Mesodermal cell (in vitro differentiated cells): ENCODE data around the gene NOVA2.

Source experiments
- H3K27ac ChIP-seq: 2 replicates; pipeline ENCODE4 v1.7.0; 2013; ENCODE audit warnings: mild to moderate bottlenecking, low read depth, low read length, moderate library complexity; ENCODE audit not compliant: severe bottlenecking
- H3K36me3 ChIP-seq: 2 replicates; pipeline ENCODE4 v1.7.1; 2013; ENCODE audit warnings: mild to moderate bottlenecking, low read length, moderate library complexity; ENCODE audit not compliant: control insufficient read depth, insufficient read depth
- H3K4me1 ChIP-seq: one replicate; pipeline ENCODE4 v1.7.1; 2013; ENCODE audit warnings: mild to moderate bottlenecking, low read length; ENCODE audit not compliant: insufficient read depth, control insufficient read depth, poor library complexity, severe bottlenecking
- H3K4me3 ChIP-seq: 2 replicates; pipeline ENCODE4 v1.7.0; 2013; ENCODE audit warnings: low read length, control low read depth, mild to moderate bottlenecking; ENCODE audit not compliant: insufficient read depth, poor library complexity, severe bottlenecking; ENCODE audit errors: extremely low read depth
- H3K9me3 ChIP-seq: 2 replicates; pipeline ENCODE4 v1.7.1; 2013; ENCODE audit warnings: mild to moderate bottlenecking, low read length, moderate library complexity; ENCODE audit not compliant: control insufficient read depth
- WGBS, 2 experiments: methylation state at CpG; one replicate each; pipeline ENCODE4 v1.1.5; 2013; ENCODE audit warnings: missing lambda C conversion rate in 2 of 2; ENCODE audit not compliant: insufficient coverage in 2 of 2; 5-methylcytosine and 5-hydroxymethylcytosine counted together

Gene NOVA2

DNA sequence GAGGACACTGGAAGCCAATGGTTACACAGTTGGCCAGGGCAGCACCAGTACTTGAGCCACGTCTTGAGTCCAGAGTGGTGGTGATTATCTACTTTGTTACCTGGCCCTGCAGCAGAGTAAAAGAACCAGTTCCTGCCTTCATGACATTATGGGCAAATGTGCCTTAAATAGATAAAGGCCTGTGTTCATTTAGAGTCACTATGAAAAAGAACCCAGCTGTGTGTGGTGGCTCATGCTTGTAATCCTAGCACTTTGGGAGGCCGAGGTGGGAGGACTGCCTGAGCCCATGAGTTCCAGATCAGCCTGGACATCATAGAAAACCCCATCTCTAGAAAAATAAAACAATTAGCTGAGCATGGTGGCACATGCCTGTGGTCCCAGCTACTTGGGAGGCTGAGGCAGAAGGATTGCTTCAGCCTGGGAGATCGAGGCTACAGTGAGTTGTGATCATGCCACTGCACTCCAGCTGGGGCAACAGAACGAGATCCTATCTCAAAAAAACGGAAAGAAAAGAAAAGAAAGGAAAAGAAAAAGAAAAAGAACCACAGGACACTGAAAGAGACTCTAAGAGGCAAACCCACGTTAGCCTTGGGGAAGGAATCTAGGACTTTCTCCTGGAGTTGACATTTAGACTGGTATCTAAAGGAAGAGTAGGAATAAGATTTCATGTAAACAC is 84.3 kb downstream of the NOVA2 start:
- 59 to 96% methylated on average over 2 to 3 of the region's 6 CpGs for WGBS, 2 experiments
- peaks cover 16% of the 10 kb centered on the region for H3K36me3 ChIP-seq
- H3K4me3 ChIP-seq: no peak overlapping the region
- H3K27ac ChIP-seq: no peak overlapping the region
- peaks cover 10% of the 10 kb centered on the region for H3K4me1 ChIP-seq
- H3K9me3 ChIP-seq: no peaks in the 10 kb centered on the region

DNA sequence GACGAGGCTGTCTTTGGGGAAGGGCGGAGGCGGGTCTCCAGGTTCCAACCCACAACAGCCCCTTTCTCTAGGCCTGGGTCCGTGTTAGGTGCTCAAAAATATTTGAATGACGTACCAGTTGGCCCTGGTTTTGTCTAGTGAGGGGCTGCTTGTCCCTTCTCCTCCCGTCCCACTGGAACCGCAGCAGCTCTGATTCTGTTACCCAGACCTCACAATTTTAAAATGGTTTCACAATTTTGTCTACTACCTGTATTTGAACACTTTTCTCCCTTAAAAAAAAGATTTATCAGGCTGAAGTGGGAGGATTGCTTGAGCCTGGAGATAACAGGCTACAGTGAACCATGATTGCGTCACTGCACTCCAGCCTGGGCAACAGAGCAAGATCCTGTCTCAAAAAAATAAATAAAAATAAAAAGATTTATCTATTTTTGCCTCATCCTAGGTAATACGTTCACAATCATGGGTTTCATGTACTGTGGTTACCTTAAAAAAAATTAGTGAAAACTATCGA is 86.4 kb downstream of the NOVA2 start:
- 63 to 100% methylated on average over 2 to 3 of the region's 10 CpGs for WGBS, 2 experiments
- Histone ChIP-seq H3K36me3 (peaks cover 22% of the 10 kb centered on the region), H3K4me1 (peaks cover 16% of the 10 kb centered on the region), H3K27ac (peak overlapping the region; percentile 90), H3K9me3 (no peaks in the 10 kb centered on the region), H3K4me3 (peak overlapping the region; percentile 66)

DNA sequence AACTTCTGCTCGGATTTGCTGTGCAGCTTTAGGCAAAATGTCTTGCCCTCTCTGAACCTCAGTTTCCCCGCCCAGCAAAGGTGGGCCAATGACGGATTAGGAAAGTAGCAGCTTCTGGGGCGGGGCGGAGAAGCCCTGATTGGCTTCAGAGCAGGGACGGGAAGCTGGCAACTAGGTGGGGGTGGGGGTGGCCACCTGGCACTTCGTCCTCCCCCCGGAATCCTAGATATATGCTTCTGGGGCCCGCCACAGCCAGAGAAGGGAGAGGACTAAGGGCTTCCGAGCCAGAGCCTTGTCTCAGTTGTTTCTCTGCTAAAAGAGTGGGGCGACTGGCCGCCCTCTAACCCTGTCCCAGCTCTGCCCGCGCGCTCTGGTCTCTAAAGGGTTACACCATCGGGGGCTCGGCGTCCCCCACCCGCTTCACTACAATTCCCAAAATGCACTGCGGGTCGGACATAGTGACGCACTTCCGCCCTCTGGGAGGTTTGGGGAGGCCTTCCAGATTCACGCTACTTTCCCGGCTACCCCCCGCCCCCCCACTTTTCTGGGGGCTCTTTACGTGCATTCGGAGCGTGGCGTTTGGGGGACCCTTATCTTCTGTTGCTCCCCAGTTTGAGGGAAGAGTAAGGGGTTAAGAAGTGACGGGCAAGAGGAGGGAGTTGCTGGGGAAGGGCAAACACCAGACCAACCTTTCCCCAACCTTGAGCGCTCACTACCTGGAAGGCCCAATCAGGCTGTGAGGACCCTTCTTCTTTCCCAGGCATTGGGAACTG is 87.1 kb downstream of the NOVA2 start:
- Histone ChIP-seq H3K4me3 (peak overlapping the region; percentile 66), H3K4me1 (peaks cover 20% of the 10 kb centered on the region), H3K27ac (peak overlapping the region; percentile 90), H3K36me3 (peaks cover 22% of the 10 kb centered on the region), H3K9me3 (no peaks in the 10 kb centered on the region)
- WGBS, 2 experiments: 1 to 3% methylated on average over 19 to 21 of the region's 32 CpGs

DNA sequence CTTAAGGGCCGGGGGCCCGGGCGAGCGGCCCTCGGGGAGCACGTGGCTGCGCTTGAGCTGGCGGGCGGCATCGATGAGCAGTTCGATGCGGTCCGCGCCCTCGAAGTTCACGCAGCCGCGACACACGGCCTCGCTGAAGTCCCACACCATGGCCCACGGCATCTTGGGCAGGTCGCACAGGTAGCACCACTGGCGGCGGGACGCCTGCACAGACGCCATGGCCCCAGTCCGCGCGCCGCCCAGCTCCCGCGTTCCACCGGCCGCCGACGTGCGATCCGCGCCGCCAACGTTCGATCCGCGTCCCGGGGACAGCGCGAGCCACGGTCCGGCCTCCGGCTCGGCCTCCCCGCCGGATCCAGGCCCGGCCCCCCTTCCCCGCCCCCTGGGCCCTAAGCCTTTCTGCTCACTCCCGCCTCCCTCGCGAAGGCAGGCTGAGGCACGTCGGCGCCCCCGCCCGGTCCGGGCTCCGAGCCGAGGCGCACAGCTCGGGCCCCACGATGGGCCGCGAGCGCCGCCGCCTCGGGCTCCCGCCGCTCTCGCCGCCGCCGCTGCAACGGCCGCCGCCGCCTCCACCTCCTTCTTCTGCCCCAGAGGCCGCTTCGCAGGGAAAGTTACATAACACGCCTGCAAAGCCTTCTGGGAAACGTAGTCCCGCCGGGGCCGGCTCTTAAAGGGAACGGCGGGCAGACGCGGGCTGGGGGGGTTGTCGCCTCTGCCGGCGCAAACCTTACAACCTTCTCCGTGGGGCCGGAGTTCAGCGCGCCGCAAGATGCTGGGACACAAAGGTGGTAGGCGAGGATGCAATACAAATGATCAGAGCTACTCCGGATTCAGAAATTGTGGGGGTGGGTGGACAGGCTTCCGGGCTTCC is 87.9 kb downstream of the NOVA2 start, which contains the start of gene IRF2BP1:
TSS of gene IRF2BP1 (minus strand) at position 586 of the 871 bp plus-strand sequence. CDS start at position 219, 367 bp downstream.
- 0 to 1% methylated on average over 74 to 86 of the region's 107 CpGs for WGBS, 2 experiments
- Histone ChIP-seq H3K4me1 (peaks cover 20% of the 10 kb centered on the region), H3K36me3 (peaks cover 22% of the 10 kb centered on the region), H3K27ac (peak within 1 kb of the TSS; percentile 90), H3K4me3 (peak within 1 kb of the TSS; percentile 66), H3K9me3 (no peaks in the 10 kb centered on the region)

DNA sequence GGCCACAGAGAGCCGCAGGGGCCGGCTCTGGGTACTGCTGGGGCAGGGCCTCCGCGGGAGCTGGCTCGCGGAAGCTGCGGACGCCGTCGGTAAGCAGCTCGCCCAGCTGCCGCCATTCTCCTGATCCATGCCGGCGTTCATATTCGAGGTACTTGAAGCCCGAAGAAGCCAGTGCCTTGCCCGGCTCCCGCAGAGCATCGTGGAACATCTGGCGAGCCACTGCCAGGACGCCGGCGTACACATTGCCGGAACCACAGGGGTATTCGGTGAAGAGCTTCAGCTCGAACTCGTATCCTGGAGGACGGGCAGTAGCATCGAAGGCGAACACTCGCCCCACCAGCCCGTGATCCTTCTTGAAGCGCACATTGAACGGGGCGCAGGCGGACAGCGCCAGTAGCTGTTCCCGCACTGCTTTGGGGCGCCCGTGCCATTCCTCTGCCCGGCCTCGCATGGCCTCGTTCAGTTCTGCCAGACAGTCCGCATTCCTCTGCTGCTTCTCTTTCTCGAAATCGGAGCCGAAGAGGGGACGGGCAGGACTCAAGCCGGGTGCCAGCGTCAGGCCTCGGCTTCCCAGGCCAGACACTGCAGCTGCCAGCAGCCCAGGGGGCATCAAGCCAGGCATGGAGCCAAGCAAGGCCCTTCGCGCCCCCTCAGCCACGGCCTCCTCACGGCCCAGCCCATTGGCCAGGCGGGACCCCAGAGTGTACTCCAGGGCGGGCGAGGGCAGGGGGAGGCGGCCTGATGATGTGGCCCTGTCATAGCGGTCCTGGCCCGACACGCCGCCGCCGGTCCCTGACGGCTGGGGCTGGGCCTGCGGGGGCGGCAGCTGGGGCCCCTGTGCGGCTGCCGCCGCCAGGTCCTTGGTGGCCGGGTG is 88.7 kb downstream of the NOVA2 start:
- H3K9me3 ChIP-seq: no peaks in the 10 kb centered on the region
- 71 to 77% methylated on average over 66 to 72 of the region's 72 CpGs for WGBS, 2 experiments
- H3K4me1 ChIP-seq: peaks cover 20% of the 10 kb centered on the region
- peaks cover 17% of the 10 kb centered on the region for H3K36me3 ChIP-seq
- peak overlapping the region; percentile 49 for H3K27ac ChIP-seq
- peak overlapping the region; percentile 66 for H3K4me3 ChIP-seq

DNA sequence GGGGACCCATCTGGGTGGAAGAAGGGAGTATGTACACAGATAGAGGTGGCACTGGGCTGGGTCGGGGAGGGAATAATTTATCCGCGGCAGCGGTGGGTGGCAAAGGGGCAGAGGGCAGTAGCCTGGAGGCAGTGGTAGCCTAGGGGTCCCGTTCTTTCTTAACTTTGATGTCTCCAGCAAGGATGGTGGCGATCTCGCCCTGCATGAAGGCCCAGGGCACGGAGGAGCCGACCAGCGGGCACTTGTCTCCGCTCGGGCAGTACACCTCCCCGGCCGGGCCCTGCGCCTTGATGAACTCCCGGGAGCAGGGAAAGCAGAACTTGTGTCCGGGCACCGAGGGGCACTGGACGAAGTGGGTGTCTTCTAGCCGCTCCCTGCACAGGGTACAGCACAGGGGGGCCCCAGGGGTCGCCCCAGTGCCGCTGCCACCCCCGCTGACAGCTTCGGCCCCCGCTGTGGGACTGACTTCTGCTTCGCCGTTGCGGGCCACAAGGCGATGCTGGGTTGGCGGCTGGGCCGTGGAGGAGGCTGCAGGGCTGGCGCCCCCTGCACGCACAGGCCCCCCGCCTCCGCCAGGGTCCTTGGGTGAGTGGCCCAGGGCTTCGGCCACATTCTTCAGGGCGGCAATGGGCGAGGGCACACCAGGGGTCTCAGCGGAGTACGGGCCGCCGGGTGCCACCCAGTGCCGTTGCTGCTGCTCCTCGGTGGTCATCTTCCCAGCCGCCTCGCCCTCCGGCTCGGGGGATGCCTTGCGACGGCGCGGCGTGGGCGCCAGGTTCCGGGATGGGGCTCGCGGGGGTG is 89.6 kb downstream of the NOVA2 start:
- Histone ChIP-seq H3K4me1 (peaks cover 20% of the 10 kb centered on the region), H3K36me3 (peaks cover 15% of the 10 kb centered on the region), H3K9me3 (no peaks in the 10 kb centered on the region), H3K4me3 (no peak overlapping the region), H3K27ac (no peak overlapping the region)
- 94% methylated on average over 54 to 57 of the region's 57 CpGs for WGBS, 2 experiments
